Tibial nerve (tissue), 4 donors: Measurements from ENCODE around the gene RIMS4. TPM values are rescaled to one million over a fixed set of nuclear protein-coding genes. Genes with fewer than 3 reads are reported as not detected.

ENCODE experiments used
- DNase-seq, 2 donors: peaks; one replicate each; pipeline ENCODE4 v3.0.0-alpha.2; 2019; ENCODE audit warnings: low spot score in 2 of 2
- H3K27ac ChIP-seq, 4 donors: fragments of 200-600 bp; sonication (generic) in 3 of 4; one replicate each; pipeline ENCODE4 v1.5.1; 2017 to 2019; ENCODE audit warnings: mild to moderate bottlenecking in 1 of 4
- H3K27me3 ChIP-seq, 2 donors: fragments of 200-600 bp; sonication (generic) in 1 of 2; one replicate each; pipeline versions ENCODE4 v1.5.1 to v1.6.0; 2017 to 2019
- H3K36me3 ChIP-seq, 3 donors: fragments of 200-600 bp; sonication (generic); one replicate each; pipeline ENCODE4 v1.5.1; 2018 to 2019
- H3K4me1 ChIP-seq, 4 donors: fragments of 200-600 bp; sonication (generic) in 3 of 4; one replicate each; pipeline ENCODE4 v1.5.1; 2017 to 2019
- H3K4me3 ChIP-seq, 4 donors: fragments of 200-600 bp; sonication (generic) in 3 of 4; one replicate each; pipeline ENCODE4 v1.5.1; 2017 to 2019; ENCODE audit warnings: mild to moderate bottlenecking in 1 of 4, moderate library complexity in 1 of 4
- H3K9me3 ChIP-seq, 4 donors: fragments of 200-600 bp; sonication (generic) in 3 of 4; one replicate each; pipeline ENCODE4 v1.5.1; 2017 to 2019
- EP300 ChIP-seq, 2 donors: sonication (generic); formaldehyde crosslinking; IDR thresholded peaks; one replicate each; pipeline ENCODE4 v1.6.1; 2017; ENCODE audit warnings: antibody characterized with exemption in 2 of 2, mild to moderate bottlenecking in 1 of 2
- POLR2A ChIP-seq, 2 donors: fragments of 450-650 bp; IDR thresholded peaks; one replicate each; pipeline ENCODE4 v1.6.1; 2017; ENCODE audit warnings: antibody characterized with exemption in 2 of 2, mild to moderate bottlenecking in 2 of 2, moderate library complexity in 2 of 2
- WGBS, 2 donors: methylation state at CpG; one replicate each; pipeline ENCODE4 v1.1.5; 2018; 5-methylcytosine and 5-hydroxymethylcytosine counted together
- total RNA-seq, 4 donors: library from RNA; depleted of rRNA; stranded (reverse); fragments of >200 nt; gene quantifications; one replicate each; pipeline ENCODE4 v1.1.0, GENCODE V29; 2016
- TF ChIP-seq, protein P1 (sequence below), 5 experiments: fragments of 200-600 bp in 3 of 5; fragments of 450-650 bp in 2 of 5; sonication (generic) in 3 of 5; IDR thresholded peaks; one replicate each; pipeline ENCODE4 v1.5.1; 2016 to 2019; ENCODE audit warnings: antibody characterized with exemption in 5 of 5, mild to moderate bottlenecking in 3 of 5, moderate library complexity in 2 of 5

Gene RIMS4
- total RNA-seq, 4 donors from 2014 or later = 0.21 to 4.7 (median 1.7) TPM

DNA sequence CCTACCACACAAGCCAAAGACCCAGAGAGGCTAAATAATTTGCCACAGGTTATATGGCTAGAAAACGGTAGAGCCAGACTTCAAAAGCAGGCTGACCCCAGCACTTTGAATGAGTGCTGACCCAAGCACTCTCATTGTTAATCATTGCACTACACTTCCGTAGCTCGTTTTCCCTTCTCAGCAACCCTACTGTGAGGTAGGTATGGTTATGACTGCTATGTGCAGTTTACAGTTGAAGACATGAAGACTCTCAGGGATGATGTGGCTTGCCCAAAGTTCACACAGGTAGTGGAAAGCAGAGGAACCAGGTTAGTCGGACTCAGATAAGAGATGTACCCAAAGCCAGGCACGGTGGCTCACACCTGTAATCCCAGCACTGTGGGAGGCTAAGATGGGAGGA, 33.5 kb upstream of the RIMS4 start:
- no peaks in the 10 kb centered on the region for H3K4me1 ChIP-seq
- no peak overlapping the region for H3K27ac ChIP-seq
- WGBS, 2 donors = 81 to 88% methylated on average over 5 of the region's 5 CpGs
- TF ChIP-seq EP300 (IDR thresholded peaks at IDR 0.05) (no peak), POLR2A (IDR thresholded peaks at IDR 0.05) (no peak)
- TF ChIP-seq, protein P1, sequence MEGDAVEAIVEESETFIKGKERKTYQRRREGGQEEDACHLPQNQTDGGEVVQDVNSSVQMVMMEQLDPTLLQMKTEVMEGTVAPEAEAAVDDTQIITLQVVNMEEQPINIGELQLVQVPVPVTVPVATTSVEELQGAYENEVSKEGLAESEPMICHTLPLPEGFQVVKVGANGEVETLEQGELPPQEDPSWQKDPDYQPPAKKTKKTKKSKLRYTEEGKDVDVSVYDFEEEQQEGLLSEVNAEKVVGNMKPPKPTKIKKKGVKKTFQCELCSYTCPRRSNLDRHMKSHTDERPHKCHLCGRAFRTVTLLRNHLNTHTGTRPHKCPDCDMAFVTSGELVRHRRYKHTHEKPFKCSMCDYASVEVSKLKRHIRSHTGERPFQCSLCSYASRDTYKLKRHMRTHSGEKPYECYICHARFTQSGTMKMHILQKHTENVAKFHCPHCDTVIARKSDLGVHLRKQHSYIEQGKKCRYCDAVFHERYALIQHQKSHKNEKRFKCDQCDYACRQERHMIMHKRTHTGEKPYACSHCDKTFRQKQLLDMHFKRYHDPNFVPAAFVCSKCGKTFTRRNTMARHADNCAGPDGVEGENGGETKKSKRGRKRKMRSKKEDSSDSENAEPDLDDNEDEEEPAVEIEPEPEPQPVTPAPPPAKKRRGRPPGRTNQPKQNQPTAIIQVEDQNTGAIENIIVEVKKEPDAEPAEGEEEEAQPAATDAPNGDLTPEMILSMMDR (IDR thresholded peaks at IDR 0.05) = no peak
- DNase-seq = no peak
- no peak overlapping the region for H3K4me3 ChIP-seq
- no peaks in the 10 kb centered on the region for H3K36me3 ChIP-seq
- H3K9me3 ChIP-seq = peaks cover 0 to 4% (median 0%) of the 10 kb centered on the region in 4 donors
- H3K27me3 ChIP-seq = peaks cover 0 to 6% of the 10 kb centered on the region in 2 donors

GRCh38 chr20:44841955-44842354, 31.6 kb upstream of the RIMS4 start:
- Histone ChIP-seq H3K27me3 (peaks cover 0 to 6% of the 10 kb centered on the region in 2 donors), H3K9me3 (peaks cover 0 to 10% (median 0%) of the 10 kb centered on the region in 4 donors), H3K36me3 (no peaks in the 10 kb centered on the region), H3K27ac (no peak overlapping the region), H3K4me1 (no peaks in the 10 kb centered on the region), H3K4me3 (no peak overlapping the region)
- TF ChIP-seq, protein P1 (IDR thresholded peaks at IDR 0.05) = no peak
- no peak for TF ChIP-seq POLR2A (IDR thresholded peaks at IDR 0.05)
- TF ChIP-seq EP300 (IDR thresholded peaks at IDR 0.05) = no peak
- DNase-seq = no peak
- 80 to 85% methylated on average over 6 of the region's 6 CpGs for WGBS, 2 donors

- H3K9me3 ChIP-seq = peaks cover 0 to 10% (median 0%) of the 10 kb centered on the region in 4 donors
- TF ChIP-seq, protein P1 (IDR thresholded peaks at IDR 0.05) = no peak
- no peak for TF ChIP-seq EP300 (IDR thresholded peaks at IDR 0.05)
- TF ChIP-seq POLR2A (IDR thresholded peaks at IDR 0.05) = no peak
- WGBS, 2 donors = 83 to 90% methylated on average over 5 of the region's 5 CpGs
- no peaks in the 10 kb centered on the region for H3K4me1 ChIP-seq
- peaks cover 0 to 6% of the 10 kb centered on the region in 2 donors for H3K27me3 ChIP-seq
- H3K4me3 ChIP-seq = no peak overlapping the region
- no peak for DNase-seq
- H3K27ac ChIP-seq = no peak overlapping the region
- no peaks in the 10 kb centered on the region for H3K36me3 ChIP-seq
These were observed 30.5 kb upstream of the RIMS4 start for GRCh38 chr20:44840826-44841225.

DNA sequence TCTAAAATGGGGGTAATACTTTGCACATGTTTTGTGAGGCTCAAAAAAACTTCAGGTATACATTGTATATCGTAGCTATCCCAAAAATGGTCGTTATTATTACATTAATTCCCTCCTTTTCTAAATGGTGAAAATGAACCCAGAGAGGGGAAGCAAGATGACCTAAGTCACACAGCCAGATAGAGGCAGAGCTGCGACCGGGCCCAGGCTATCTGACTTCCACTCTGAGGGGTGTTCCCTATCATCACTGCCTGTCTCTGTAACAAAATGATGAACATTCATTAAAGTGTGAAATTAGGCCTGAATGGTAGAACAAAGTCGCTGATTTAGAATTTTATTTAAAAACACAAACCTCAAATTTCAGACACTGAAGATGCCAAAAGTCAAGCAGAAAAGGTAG, 29.1 kb upstream of the RIMS4 start:
- peaks cover 0 to 6% of the 10 kb centered on the region in 2 donors for H3K27me3 ChIP-seq
- DNase-seq = no peak

DNA sequence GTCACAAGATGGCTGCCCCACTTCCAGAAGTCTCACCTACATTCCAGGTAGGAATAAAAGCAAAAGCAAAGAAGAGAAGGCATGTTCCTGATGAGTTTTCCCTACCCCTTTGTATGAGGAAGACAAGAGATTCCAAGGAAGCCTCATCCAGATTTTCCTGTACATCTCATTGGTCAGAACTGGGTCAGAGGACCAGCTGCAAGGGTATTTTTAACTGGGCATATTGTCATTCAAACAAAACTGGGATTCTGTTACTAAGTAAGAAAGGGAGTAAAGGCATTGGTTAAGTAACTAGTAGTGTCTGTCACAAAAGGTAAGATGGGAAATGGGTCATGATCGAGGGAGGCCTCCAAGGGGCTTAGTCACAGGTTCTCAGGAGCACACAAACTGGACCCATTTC, 28.2 kb upstream of the RIMS4 start:
- DNase-seq = no peak
- H3K27ac ChIP-seq = no peak overlapping the region
- no peaks in the 10 kb centered on the region for H3K4me1 ChIP-seq
- no peaks in the 10 kb centered on the region for H3K27me3 ChIP-seq
- 90 to 95% methylated on average over 1 of the region's 1 CpG for WGBS, 2 donors
- H3K36me3 ChIP-seq = no peaks in the 10 kb centered on the region
- peaks cover 0 to 11% (median 0%) of the 10 kb centered on the region in 4 donors for H3K9me3 ChIP-seq
- TF ChIP-seq EP300 (IDR thresholded peaks at IDR 0.05) (no peak), POLR2A (IDR thresholded peaks at IDR 0.05) (no peak)
- TF ChIP-seq, protein P1 (IDR thresholded peaks at IDR 0.05) = no peak
- no peak overlapping the region for H3K4me3 ChIP-seq

More for the DNA sequence above, 29.1 kb upstream of the RIMS4 start:
- TF ChIP-seq EP300 (IDR thresholded peaks at IDR 0.05) = no peak
- TF ChIP-seq POLR2A (IDR thresholded peaks at IDR 0.05) = no peak
- TF ChIP-seq, protein P1 (IDR thresholded peaks at IDR 0.05) = no peak
- Histone ChIP-seq H3K36me3 (no peaks in the 10 kb centered on the region), H3K4me1 (no peaks in the 10 kb centered on the region), H3K4me3 (no peak overlapping the region), H3K27ac (no peak overlapping the region), H3K9me3 (peaks cover 0 to 10% (median 0%) of the 10 kb centered on the region in 4 donors)
- WGBS, 2 donors = 84 to 89% methylated on average over 5 of the region's 5 CpGs
